ENCODE data around the gene DNPH1. TPM values are rescaled to one million over a fixed set of nuclear protein-coding genes. Genes with fewer than 3 reads are reported as not detected.

DNPH1 gene
- total and polyA plus RNA-seq, 2 experiments from 2014 or later, result 29.2 to 50.0 TPM

- TF ChIP-seq CTCF (conservative IDR thresholded peaks at IDR 0.05; ENCODE audit: low read depth in 2 of 2) (no peak), REST (IDR thresholded peaks at IDR 0.05; ENCODE audit: unreplicated experiment) (no peak), ETS1 (IDR thresholded peaks at IDR 0.05) (no peak), NANOG (IDR thresholded peaks at IDR 0.05; ENCODE audit: borderline replicate concordance) (no peak), ZNF114 (CRISPR knock-in tag; IDR thresholded peaks at IDR 0.05) (no peak), POLR2AphosphoS5 (IDR thresholded peaks at IDR 0.05; ENCODE audit: low read depth) (no peak), EZH2phosphoT487 (IDR thresholded peaks at IDR 0.05; ENCODE audit: unreplicated experiment) (no peak), JUNB (IDR thresholded peaks at IDR 0.05; ENCODE audit: unreplicated experiment) (no peak), STAT1 (IDR thresholded peaks at IDR 0.05; ENCODE audit: unreplicated experiment) (no peak), CREB1 (CRISPR knock-in tag; IDR thresholded peaks at IDR 0.05; ENCODE audit: low read depth) (no peak)
These were observed 29.8 kb upstream of the DNPH1 start (continued) for GRCh38 chr6:43258807-43259686.

- Histone ChIP-seq H4K20me1 (replicated peaks; ENCODE audit: insufficient read depth) (no peaks in the 10 kb centered on the region), H3K4me2 (no peak overlapping the region), H3K9me2 (ENCODE audit: insufficient read depth) (no peaks in the 10 kb centered on the region), H3K36me3 (ENCODE audit: insufficient read depth) (no peaks in the 10 kb centered on the region), H3K4me1 (ENCODE audit: insufficient read depth) (no peaks in the 10 kb centered on the region), H3F3A (replicated peaks; ENCODE audit: low read depth) (no peaks in the 10 kb centered on the region), H2AFZ (peak overlapping the region; percentile 85), H3K4me3 (no peak overlapping the region), H3K27ac (ENCODE audit: low read depth) (no peak overlapping the region), H3K79me2 (replicated peaks; ENCODE audit: insufficient read depth) (no peaks in the 10 kb centered on the region), H3K27me3 (ENCODE audit: insufficient read depth) (no peaks in the 10 kb centered on the region)
- no peak for DNase-seq (ENCODE audit: low spot score)
- H3K27me3 Mint-ChIP-seq (ENCODE audit: insufficient read depth, low read depth, poor library complexity), result peaks cover 16% of the 10 kb centered on the region
- no peak overlapping the region for H3K4me3 Mint-ChIP-seq
- no peak overlapping the region for H3K27ac Mint-ChIP-seq
- no peak for ATAC-seq
- no peaks in the 10 kb centered on the region; the same call in 2 of the 3 replicates for H3K9me3 Mint-ChIP-seq
- no peaks in the 10 kb centered on the region for H3K36me3 Mint-ChIP-seq (ENCODE audit: low read depth)
- peaks cover 10% of the 10 kb centered on the region; the same call in 2 of the 3 replicates for H3K4me1 Mint-ChIP-seq
- TF ChIP-seq EZH2phosphoT487 (IDR thresholded peaks at IDR 0.05; ENCODE audit: unreplicated experiment), result no peak
- no peak for TF ChIP-seq CREB1 (CRISPR knock-in tag; IDR thresholded peaks at IDR 0.05; ENCODE audit: low read depth)
- TF ChIP-seq ZNF114 (CRISPR knock-in tag; IDR thresholded peaks at IDR 0.05), result no peak
- TF ChIP-seq POLR2AphosphoS5 (IDR thresholded peaks at IDR 0.05; ENCODE audit: low read depth), result no peak
- TF ChIP-seq REST (IDR thresholded peaks at IDR 0.05; ENCODE audit: unreplicated experiment), result no peak
- no peak for TF ChIP-seq JUNB (IDR thresholded peaks at IDR 0.05; ENCODE audit: unreplicated experiment)
- TF ChIP-seq ZNF331 (CRISPR knock-in tag; IDR thresholded peaks at IDR 0.05; ENCODE audit: low read depth), result no peak
- TF ChIP-seq EZH2 (IDR thresholded peaks at IDR 0.05; ENCODE audit: low read depth, unreplicated experiment), result no peak
- no peak for TF ChIP-seq CTCF (conservative IDR thresholded peaks at IDR 0.05; ENCODE audit: low read depth in 2 of 2)
- no peak for TF ChIP-seq STAT1 (IDR thresholded peaks at IDR 0.05; ENCODE audit: unreplicated experiment)
These were observed 28.9 kb upstream of the DNPH1 start for GRCh38 chr6:43258180-43258579.
